DMS114 treated with DMSO at 0.1 percent for 48 hours (cell line): ENCODE results near the gene FTCD.
"Not testable (repeated sequence)": the region's sequence is repeated elsewhere in the genome, so short reads cannot be mapped to it uniquely, and the experiment has no call there.

ENCODE experiments used
- DNase-seq: peaks from one replicate; lab custom pipeline; 2025; ENCODE audit not compliant: unreplicated experiment; lab: John Stamatoyannopoulos, UW

FTCD gene, protein sequence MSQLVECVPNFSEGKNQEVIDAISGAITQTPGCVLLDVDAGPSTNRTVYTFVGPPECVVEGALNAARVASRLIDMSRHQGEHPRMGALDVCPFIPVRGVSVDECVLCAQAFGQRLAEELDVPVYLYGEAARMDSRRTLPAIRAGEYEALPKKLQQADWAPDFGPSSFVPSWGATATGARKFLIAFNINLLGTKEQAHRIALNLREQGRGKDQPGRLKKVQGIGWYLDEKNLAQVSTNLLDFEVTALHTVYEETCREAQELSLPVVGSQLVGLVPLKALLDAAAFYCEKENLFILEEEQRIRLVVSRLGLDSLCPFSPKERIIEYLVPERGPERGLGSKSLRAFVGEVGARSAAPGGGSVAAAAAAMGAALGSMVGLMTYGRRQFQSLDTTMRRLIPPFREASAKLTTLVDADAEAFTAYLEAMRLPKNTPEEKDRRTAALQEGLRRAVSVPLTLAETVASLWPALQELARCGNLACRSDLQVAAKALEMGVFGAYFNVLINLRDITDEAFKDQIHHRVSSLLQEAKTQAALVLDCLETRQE

DNA sequence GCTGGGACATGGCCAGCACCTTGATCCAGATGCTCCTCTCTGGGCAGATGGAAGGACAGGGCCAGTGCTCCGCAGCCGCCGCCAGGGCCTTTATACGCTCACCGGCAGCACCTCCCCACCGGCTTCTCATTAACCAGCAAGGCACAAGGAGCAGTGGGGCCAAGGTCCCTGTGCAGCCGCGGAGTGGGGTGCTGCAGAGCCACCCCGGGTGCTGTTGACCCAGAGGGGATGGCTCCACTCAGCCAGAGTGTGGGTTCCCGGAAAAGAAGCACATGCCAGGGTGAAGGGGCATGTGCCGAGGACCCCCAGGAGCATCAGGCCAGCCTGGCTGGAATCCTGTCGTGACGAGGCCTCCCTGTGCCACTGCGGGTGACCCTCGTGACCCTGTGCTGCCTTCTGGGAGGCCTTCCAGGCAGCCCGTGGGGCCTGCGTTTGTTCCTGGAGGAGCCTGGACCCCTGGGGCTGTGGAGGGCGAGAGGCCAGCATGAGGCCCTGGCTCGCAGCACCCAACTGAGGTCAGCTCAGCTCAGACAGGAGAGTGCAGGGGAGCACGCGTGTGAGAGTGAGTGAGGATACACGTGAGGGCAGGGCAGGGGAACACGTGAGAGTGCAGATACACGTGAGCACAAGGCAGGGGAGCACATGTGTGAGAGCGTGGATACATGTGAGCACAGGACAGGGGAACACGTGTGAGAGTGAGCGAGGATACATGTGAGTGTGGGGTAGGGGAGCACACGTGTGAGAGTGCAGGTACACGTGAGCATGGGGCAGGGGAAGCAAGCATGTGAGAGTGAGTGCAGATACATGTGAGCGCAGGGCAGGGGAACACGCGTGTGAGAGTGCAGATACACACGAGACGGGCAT lies at the start of gene FTCD:
Gene FTCD (minus strand): TSS at position 66 of the 864 bp plus-strand sequence. CDS start 56 bp downstream, at position 10.
- DNase-seq = no peak

DNA sequence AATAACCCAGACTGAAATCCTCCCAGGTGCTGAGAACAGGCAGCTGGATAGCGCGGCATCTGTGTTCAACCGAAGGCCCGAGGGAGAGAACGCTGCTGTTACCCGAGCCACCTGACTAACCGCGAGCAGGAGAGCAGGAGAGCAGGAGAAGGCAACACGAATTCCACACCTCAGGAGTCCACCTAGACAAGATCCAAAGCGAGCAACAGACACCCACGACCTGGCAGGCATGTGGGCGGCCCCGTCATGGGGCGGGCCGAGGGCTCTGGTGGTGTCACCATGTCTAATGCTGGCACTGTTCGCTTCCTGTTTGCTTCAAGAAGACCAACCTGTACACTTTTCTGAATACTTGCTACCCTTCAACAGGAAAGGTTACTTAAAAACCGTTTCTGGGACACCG lies 49.8 kb upstream of the FTCD start:
- DNase-seq = no peak

DNA sequence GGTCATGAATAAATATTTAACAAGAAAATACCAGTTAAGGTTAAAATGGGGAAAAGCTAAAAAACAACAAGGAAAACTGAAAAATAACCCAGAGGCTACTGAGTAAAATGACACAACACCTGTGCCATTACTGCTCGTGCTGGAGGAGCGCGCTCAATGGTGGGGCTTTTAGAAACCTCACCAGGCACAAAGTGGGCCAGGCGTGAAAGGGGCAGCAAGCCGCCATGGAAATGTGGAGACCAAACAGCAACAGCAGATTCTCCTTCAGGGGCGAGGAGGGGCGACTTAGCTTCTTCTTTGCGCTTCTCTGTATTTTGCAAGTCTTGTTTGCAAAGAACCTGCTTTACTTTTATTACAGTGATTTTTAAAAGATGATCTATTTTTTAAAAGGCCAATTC lies 47.8 kb upstream of the FTCD start:
- DNase-seq = no peak

DNA sequence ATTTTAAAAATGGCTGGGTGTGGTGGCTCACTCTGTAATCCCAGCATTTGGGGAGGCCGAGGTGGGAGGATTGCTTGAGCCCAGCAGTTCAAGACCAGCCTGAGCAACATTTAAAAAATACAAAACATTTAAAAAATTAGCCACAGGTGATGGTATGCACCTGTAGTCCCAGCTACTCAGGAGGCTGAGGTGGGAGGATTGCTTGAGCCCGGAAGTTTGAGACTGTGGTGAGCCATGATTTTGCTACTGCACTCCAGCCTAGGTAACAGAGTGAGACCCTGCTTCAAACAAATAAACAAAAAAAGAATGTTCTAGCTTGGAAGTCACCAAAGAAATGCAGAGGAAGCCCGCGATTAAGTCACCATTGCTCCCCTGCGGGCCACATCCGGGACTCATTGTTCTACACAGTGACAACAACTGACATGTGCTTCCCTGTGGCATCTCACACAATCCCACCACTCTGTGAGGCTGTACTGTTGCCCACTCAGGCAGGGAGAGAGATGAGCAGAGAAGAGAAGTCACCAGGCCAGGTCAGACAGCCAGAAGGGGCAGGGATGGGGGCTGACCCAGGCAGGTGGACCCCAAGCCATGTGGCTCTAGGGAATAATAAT lies 47.3 kb upstream of the FTCD start:
- DNase-seq = no peak

DNA sequence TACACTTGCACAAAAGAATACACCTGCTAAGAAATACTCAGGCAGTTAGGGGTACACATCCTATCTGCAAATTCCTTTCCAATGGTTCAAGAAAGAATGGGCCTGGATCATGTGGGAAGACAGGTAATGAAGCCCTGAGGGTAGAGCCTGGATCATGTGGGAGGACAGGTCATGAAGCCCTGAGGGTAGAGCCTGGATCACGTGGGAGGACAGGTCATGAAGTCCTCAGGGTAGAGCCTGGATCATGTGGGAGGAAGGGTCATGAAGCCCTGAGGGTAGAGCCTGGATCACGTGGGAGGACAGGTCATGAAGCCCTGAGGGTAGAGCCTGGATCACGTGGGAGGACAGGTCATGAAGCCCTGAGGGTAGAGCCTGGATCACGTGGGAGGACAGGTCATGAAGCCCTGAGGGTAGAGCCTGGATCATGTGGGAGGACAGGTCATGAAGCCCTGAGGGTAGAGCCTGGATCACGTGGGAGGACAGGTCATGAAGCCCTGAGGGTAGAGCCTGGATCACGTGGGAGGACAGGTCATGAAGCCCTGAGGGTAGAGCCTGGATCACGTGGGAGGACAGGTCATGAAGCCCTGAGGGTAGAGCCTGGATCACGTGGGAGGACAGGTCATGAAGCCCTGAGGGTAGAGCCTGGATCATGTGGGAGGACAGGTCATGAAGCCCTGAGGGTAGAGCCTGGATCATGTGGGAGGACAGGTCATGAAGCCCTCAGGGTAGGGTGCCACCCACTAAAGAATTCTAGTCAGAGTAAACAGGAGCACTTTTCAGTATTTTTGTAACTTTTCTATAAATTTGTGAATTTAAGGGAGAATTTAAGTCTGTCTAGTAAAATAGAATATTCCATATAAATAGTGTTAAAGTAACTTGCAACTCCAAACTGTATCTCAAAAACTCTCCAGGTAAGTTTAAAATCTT lies 45.8 kb upstream of the FTCD start:
- DNase-seq = not testable (repeated sequence)

DNA sequence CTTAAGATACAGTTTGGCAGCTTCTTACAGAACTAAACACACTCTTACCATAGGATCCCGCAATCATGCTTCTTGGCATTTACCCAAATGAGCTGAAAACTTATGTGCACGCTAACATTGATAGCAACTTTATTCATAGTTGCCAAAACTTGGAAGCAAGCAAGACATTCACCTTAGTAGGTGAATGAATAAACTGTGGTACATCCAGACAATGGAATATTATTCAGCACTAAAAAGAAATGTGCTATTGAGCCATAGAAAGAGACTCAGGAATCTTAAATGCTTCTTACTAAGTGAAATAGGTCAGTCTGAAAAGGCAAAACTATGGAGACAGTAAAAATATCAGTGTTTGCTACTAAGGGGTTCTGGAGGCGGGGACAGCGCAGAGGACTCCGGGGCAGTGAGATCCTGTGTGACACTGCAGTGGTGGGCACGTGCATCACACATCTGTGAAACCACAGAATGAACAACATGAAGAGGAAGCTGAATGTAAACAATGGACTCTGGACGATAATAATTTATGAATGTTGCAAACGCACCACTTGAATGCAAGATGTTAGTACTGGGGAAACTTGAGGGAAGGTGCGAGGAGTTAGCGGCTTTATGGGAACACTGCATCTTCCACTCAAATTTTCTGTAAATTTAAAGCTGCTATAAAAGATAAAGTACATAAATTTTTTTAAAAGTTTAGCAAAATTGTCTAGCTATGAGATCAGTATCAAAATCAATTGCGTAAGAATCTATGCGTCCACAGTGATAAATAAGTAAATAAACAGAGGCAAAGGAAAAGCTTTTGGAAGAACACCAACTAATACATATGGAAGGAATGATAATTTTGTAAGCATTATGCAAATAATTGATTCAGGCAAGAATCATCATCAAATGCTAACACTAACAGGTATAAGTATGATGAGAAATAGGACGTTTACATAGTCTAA lies 44.3 kb upstream of the FTCD start:
- no peak for DNase-seq

DNA sequence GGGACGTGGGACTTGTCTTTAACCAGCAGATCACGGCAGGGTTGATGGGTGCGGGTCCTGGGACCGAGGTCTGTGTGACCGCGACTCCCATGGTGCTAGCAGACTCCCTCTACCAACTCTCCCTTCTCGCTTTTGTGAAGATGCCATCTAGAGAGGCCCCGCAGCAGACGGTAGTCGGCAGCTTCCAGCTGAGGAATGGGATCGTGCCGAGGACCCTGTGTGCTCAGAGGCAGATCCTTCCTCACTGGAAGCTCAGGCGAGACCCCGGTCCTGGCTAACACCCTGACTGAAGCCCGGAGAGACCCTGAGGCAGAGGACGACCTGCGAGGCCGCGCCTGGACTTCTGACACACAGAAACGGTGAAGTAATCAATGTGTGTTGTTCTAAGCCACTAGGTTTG lies 41.4 kb upstream of the FTCD start:
- no peak for DNase-seq

DNA sequence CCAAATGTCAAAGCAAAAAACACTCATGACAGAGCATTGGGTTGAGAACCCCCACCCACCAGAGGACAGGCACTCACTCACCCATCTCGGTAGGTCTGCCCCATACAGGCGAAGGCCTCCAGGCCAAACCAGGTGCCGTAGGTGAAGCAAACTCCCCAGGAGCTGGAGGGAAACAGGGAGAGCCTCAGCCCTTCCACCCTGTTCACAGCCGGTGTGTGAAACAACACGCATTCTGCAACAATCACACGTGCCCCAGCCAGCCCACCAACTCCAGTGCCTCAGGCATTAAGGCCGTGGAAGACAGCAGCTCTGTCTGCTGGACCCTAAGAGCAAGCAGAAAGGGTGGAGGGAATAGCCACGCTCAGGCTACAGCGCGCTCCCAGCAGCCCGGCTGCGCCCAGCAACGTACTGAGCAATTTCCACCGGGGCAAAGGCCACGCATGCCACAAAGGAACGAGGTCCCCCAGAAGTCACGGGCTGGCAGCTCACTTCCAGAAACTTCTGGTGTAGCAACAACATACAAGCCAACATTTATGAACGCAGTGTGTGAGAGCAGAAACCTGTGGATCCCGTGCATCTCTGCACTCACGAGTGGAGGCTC lies 40.3 kb upstream of the FTCD start:
- DNase-seq = no peak

DNA sequence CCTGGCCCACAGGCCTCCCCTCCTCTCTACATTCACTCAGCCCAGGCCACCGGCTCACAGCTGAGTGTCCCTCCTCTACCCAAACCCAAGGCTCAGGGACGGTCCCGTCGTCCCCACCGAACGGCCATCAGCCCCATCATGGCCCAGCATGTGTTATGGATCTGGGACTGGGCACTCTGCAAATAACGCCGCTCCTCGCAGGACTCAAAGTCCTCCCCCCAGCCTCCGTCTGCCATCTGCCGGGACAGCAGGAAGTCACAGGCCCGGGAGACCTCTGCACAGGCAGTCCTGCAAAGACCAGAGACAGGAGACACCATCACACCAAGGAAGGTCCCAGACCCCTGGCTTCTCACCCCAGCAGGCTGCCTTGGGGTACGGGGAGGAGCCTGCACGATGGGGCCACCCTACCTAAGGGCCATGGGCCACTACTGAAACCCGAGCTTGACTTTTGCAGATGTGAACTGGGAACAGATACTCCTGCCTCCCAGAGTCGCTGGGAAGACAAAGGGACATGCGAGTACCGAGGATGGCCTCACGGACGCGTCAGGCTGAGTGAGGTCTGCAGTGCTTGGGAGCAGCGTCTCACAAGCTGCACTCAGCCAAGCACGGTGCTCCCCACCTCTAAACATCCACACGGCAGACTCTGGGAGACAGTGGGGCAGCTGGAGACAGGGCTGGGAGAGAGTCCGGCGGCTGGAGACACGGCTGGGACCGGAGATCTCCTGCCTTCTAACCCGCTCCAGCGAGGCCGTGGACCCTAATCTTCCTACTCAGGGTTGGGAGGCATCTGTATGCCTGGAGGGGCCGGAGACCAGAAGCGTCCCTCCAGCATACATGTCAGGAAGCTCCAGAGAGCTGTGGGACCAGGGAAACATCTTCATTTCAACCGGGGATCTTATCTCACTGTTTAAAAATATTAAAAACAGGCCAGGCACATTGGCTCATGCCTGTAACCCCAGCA lies 39.3 kb upstream of the FTCD start:
- DNase-seq = no peak

DNA sequence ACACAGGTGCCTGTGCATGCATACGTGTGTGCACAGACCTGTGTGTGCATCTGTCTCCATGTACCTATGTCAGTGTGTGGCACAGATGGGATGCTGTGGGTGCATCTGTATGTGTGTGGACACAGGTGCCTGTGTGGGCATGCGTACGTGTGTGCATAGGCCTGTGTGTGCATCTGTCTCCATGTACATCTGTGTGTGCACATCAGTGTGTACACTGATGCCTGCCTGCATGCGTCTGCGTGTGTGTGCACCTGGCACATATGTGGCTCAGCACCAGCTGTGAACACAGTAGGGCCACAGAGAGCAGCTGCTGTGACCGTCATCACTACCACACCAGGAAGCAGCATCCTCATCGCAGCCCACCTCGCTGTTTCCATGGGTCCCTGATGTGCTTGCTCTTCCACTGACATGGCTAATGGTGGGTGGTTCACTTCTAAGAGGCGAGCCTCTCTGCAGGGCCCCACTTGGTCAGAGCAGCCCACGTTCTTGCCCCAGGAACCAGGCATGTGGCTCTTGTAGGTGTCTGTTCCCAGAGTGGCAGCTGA lies 38.5 kb upstream of the FTCD start:
- no peak for DNase-seq

DNA sequence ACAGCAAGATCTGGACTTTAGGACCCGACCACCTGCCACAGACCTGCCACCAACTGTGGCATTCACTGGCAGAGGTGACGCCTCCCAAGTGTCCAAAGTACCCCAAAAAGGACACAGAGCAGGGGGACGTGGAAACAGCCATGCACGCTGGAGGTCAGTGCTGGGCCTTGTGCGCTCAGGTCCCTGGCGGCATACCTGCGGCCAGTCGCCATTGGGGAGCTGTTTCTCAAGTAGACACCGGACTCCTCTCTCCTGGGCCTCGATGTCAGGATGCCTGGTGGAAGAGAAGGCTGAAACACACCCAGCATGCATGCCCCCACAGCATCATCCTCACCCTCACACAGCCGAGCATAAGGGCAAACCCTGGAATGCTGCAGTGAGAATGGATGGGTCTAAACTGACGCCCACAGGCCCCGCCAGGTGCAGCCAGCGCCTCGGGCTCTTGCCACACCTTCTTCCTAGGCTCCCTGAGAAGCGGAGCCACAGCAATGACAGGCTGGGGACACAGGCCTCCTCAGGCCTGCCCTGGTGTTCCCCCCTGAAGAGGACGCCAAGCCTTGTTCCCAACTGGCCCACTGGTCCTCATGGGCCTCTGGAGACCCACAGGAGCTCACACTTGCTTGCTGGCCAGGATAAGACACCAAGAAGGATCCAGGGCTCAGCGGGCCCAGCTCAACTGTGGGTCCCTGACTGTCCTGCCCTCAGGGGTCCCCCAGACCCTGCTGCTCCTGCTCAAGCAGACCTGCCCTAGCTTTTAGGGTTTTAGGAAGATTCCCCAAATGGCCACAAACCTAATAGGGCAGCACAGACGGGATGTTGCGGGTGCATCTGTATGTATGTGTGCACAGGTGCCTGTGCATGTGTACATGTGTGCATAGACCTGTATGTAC lies 36.6 kb upstream of the FTCD start:
- DNase-seq = no peak

DNA sequence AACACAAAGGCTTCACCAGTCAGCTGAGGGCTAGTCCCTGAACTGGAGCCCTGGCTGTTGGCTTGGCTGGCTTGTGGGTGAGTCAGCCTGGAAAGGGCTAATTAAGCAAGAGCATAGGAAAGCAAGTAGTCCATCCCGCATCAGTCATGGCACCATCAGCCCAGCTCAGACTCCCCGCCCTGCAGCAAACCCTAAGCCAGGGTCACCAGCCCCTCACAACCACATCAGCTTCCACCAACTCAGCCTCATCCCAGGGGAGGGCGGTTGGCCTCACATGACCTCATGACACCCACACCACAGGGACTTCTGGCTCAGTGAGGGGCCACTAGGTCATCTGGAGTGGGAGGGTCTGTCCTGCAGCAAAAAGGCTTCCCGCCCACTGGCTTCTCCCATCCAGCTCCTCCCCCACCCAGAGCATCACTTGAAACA lies 35.9 kb upstream of the FTCD start:
- no peak for DNase-seq

DNA sequence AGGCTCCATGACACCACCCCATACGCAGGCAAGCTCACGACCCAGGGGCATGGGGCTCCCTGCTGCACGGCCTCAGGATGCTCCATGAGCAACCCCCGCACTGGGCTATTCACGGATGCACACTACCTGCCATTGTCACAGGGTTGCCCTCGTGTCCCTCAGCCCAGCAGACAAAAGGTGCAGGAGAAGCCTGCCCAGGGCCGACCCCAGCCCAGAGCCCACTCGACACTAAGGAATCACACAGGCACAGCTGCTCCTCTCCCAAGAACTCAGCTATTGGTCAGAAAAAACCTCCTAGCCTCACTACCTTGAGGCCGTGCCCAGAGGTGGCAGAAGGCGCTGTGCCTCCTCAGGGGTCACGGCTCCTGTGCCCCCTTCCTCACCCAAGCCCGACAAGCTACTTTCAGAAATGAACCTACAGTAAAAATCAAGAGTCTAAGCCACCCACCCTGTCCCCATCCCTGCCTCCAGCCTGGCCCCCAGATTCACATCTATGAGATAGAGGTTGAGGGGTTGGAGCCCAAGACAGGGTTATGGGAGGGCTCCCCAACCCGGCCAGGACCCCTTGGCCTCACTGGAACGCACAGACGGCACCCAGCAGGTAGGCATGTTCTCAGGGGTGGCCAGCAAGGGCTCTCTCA lies 35.2 kb upstream of the FTCD start:
- DNase-seq = no peak

DNA sequence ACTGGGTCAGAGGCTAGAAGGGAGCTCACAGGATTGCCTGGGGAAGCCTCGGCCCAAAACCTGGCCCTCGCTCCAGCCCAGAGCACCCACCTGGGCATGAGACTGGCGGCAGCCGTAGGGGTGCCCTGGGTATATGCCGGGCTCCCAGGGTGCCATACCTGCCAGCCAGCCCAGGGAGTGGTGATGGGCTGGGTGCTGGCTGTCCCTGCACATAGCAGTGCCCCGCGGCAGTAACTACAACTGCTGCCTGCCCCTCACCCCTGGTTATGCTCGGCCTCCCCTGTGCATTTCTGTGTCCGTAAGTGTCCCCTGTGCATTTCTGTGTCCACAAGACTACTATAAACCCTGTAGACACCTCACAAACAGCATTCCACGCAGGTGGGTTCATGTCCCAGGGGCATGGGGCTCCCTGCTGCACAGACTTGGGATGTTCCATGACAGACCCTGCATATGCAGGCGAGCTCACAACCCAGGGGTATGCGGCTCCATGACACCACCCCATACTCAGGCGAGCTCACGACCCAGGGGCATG lies 34.6 kb upstream of the FTCD start:
- no peak for DNase-seq

DNA sequence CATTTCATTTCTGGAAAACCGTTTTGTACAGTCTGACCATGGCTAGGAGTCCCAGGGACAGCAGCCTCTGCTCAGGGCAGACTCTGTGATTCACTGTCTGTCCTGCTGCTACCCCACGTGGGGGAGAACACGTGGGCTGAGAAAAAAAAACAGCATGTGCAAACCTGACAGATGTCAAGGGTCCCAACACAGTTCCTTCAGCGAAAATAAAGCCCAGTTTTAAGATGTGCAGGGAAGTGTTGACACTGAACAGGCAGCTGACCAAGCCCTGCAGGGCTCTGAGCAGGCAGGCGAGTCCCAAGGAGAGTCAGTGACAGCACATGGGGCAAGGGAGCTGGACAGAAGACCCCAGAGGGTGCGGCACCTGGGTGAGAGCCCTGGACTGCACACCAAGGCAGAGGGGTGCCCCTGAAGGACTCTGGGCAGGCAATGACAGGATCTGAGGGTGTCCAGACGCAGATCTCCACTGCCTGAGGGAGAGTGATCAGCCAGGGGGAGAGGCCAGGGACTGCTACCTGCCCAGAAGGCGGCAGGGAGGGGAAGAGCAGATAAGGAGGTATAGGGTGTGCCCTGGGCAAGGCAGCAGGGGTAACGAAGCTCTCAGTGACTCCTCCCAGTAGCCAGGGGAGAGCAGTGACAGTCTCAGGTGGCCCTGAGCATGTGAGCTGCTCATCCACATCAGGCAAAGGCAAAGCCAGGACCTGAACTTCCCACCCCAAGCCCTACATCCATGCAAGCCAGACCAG lies 34.0 kb upstream of the FTCD start:
- DNase-seq = no peak
